ENCODE data around the gene TXNDC8. TPM values are rescaled to one million over a fixed set of nuclear protein-coding genes. Genes with fewer than 3 reads are reported as not detected.

Gene TXNDC8
- total RNA-seq, 6 donors from 2014 or later, result not detected

- ATAC-seq (ENCODE audit: low FRiP score in 2 of 2) (no peak), DNase-seq (no peak)
- TF ChIP-seq, protein P1, sequence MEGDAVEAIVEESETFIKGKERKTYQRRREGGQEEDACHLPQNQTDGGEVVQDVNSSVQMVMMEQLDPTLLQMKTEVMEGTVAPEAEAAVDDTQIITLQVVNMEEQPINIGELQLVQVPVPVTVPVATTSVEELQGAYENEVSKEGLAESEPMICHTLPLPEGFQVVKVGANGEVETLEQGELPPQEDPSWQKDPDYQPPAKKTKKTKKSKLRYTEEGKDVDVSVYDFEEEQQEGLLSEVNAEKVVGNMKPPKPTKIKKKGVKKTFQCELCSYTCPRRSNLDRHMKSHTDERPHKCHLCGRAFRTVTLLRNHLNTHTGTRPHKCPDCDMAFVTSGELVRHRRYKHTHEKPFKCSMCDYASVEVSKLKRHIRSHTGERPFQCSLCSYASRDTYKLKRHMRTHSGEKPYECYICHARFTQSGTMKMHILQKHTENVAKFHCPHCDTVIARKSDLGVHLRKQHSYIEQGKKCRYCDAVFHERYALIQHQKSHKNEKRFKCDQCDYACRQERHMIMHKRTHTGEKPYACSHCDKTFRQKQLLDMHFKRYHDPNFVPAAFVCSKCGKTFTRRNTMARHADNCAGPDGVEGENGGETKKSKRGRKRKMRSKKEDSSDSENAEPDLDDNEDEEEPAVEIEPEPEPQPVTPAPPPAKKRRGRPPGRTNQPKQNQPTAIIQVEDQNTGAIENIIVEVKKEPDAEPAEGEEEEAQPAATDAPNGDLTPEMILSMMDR (IDR thresholded peaks at IDR 0.05), result no peak
- no peak for TF ChIP-seq POLR2A (IDR thresholded peaks at IDR 0.05)
- TF ChIP-seq EP300 (IDR thresholded peaks at IDR 0.05), result no peak
- no peak for TF ChIP-seq POLR2AphosphoS5 (IDR thresholded peaks at IDR 0.05)
- no peaks in the 10 kb centered on the region for H3K27me3 ChIP-seq
- no peak overlapping the region for H3K27ac ChIP-seq
- no peaks in the 10 kb centered on the region for H3K9me3 ChIP-seq
- 79 to 86% methylated on average over 1 of the region's 1 CpG for WGBS, 2 donors
- no peaks in the 10 kb centered on the region for H3K36me3 ChIP-seq
- peaks cover 0 to 8% (median 0%) of the 10 kb centered on the region in 4 donors for H3K4me1 ChIP-seq
- H3K4me3 ChIP-seq, result no peak overlapping the region
These were observed 7.1 kb downstream of the TXNDC8 start for GRCh38 chr9:110330484-110331105.

DNA sequence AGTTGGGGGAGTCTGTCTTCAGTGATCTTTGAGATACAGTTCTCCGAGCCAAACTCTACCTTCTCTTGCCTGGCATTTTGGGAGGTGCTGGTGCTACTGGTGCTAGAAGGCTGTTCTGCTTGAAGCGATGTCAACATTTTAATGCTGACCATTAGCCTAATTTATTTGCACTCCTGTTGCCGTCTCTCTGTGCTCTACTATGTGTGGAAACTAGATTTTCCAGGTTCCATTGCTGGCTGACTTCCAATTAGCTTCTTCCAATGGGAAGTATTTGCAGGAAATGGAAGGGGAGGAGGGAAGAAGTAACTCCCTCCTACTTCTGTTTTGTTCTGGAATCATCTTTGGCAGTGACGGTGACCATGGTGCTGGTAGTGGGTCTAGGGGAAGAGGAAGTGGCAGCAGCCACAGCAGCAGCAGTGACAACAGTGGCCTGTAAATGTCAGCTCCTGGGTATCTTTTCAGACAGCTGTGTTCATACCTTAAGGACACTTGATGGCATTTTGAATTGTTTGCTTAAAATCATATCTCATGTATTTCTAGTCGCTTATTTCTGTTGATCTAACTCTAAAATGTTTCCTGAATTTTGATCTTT is 7.9 kb downstream of the TXNDC8 start:
- no peaks in the 10 kb centered on the region for H3K36me3 ChIP-seq
- no peaks in the 10 kb centered on the region for H3K27me3 ChIP-seq
- peak in 1 of 2 donors; percentile 44 for ATAC-seq (ENCODE audit: low FRiP score in 2 of 2)
- no peak overlapping the region for H3K27ac ChIP-seq
- H3K4me1 ChIP-seq, result peaks cover 0 to 8% (median 0%) of the 10 kb centered on the region in 4 donors
- H3K4me3 ChIP-seq, result no peak overlapping the region
- 46 to 60% methylated on average over 5 of the region's 5 CpGs for WGBS, 2 donors
- peak in 1 of 2 donors; percentile 42 for DNase-seq
- H3K9me3 ChIP-seq, result no peaks in the 10 kb centered on the region
- TF ChIP-seq EP300 (IDR thresholded peaks at IDR 0.05), result no peak
- TF ChIP-seq POLR2AphosphoS5 (IDR thresholded peaks at IDR 0.05), result no peak
- no peak for TF ChIP-seq POLR2A (IDR thresholded peaks at IDR 0.05)
- TF ChIP-seq, protein P1 (IDR thresholded peaks at IDR 0.05), result no peak

GRCh38 chr9:110328763-110329162 is 8.9 kb downstream of the TXNDC8 start:
- peaks cover 0 to 8% (median 0%) of the 10 kb centered on the region in 4 donors for H3K4me1 ChIP-seq
- H3K27ac ChIP-seq, result no peak overlapping the region
- no peaks in the 10 kb centered on the region for H3K36me3 ChIP-seq
- 79 to 89% methylated on average over 1 of the region's 1 CpG for WGBS, 2 donors
- TF ChIP-seq, protein P1 (IDR thresholded peaks at IDR 0.05), result no peak
- TF ChIP-seq POLR2AphosphoS5 (IDR thresholded peaks at IDR 0.05) (no peak), EP300 (IDR thresholded peaks at IDR 0.05) (no peak), POLR2A (IDR thresholded peaks at IDR 0.05) (no peak)
- H3K4me3 ChIP-seq, result no peak overlapping the region
- DNase-seq, result no peak
- ATAC-seq (ENCODE audit: low FRiP score in 2 of 2), result no peak
- H3K9me3 ChIP-seq, result no peaks in the 10 kb centered on the region
- no peaks in the 10 kb centered on the region for H3K27me3 ChIP-seq

- H3K27me3 ChIP-seq, result no peaks in the 10 kb centered on the region
- H3K36me3 ChIP-seq, result no peaks in the 10 kb centered on the region
- H3K27ac ChIP-seq, result no peak overlapping the region
- TF ChIP-seq POLR2AphosphoS5 (IDR thresholded peaks at IDR 0.05) (no peak), POLR2A (IDR thresholded peaks at IDR 0.05) (no peak), EP300 (IDR thresholded peaks at IDR 0.05) (no peak)
- TF ChIP-seq, protein P1 (IDR thresholded peaks at IDR 0.05), result no peak
- H3K4me3 ChIP-seq, result no peak overlapping the region
- peaks cover 0 to 8% (median 0%) of the 10 kb centered on the region in 4 donors for H3K4me1 ChIP-seq
- no peak for ATAC-seq (ENCODE audit: low FRiP score in 2 of 2)
- WGBS, 2 donors, result 95% methylated on average over 1 of the region's 1 CpG
- DNase-seq, result no peak
- H3K9me3 ChIP-seq, result no peaks in the 10 kb centered on the region
These were observed 9.9 kb downstream of the TXNDC8 start for GRCh38 chr9:110327716-110328115.

DNA sequence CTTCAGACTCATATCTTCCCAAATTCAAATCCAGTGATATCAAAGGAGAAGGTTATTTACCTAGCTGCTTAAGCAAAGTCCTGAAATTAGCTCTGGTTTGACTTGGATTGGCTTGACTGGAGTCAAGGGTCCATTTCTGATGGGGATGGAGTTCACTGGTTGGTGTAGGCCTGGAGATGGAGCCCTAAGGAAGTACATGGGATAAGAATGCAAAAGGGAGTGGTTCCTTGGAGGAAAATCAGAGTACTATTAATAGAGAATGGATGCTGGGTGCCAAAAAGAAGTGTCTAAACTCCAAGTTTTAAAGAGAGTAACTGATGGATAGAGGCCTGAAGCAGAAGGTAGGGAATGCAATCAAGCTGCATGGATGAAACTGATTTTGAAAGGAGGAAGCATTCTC is 13.8 kb downstream of the TXNDC8 start:
- DNase-seq (no peak), ATAC-seq (ENCODE audit: low FRiP score in 2 of 2) (no peak)
- H3K9me3 ChIP-seq, result no peaks in the 10 kb centered on the region
- H3K4me3 ChIP-seq, result no peak overlapping the region
- H3K36me3 ChIP-seq, result no peaks in the 10 kb centered on the region
- no peaks in the 10 kb centered on the region for H3K4me1 ChIP-seq
- TF ChIP-seq, protein P1 (IDR thresholded peaks at IDR 0.05), result no peak
- TF ChIP-seq EP300 (IDR thresholded peaks at IDR 0.05) (no peak), POLR2A (IDR thresholded peaks at IDR 0.05) (no peak), POLR2AphosphoS5 (IDR thresholded peaks at IDR 0.05) (no peak)
- H3K27me3 ChIP-seq, result no peaks in the 10 kb centered on the region
- no peak overlapping the region for H3K27ac ChIP-seq
